TTC549 (cell line): ENCODE measurements around the gene KIF22.
"Not testable (repeated sequence)": the region's sequence is repeated elsewhere in the genome, so short reads cannot be mapped to it uniquely, and the experiment has no call there.

Source experiments
- FAIRE-seq: peaks from 2 replicates; lab custom pipeline; 2012; peaks lifted over from hg19 to GRCh38; lab: Jason Lieb, UNC

KIF22 gene

GRCh38 chr16:29790183-29790948, at the start of gene KIF22:
Gene KIF22, plus strand, starts transcription at chr16:29790751. Its CDS starts 9 bp downstream, at chr16:29790760.
- FAIRE-seq = peak; percentile 41

DNA sequence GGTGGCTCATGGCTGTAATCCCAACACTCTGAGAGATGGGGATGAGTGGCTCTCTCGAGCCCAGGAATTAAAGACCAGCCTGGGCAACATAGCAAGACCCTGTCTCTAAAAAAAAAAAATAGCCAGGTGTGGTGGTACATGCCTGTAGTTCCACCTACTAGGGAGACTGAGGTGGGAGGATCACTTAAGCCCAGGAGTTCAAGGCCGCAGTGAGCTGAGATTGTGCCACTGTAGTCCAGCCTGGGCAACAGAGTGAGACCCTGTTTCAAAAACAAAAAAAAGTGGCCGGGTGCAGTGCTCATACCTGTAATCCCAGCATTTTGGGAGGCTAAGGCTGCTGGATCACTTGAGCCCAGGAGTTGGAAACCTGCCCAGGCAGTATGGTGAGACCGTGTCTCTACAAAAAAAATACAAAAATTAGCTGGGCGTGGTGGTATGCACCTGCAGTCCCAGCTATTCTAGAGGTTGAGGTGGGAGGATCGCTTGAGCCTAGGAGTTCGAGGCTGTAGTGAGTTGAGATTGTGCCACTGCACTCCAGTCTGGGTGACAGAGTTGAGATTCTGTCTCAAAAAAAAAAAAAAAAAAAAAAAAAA, 47.8 kb upstream of the KIF22 start:
- FAIRE-seq = no peak

DNA sequence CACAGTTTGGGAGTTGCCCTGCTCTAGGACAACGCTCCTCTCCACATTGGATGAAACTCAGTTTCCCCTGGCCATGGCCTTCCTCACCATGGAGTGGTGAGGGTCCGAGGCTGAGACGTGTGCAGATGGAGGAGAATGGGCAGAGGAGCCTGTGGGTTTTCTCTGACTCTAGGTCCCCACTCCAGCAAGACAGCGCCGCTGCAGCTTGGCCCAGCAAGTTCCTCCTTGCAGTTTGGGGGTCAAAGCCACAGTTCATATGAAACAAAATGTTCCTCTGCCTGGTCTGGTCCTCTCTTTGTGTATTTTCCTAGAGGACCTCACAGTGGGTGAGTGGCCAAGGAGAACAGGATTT, 47.1 kb upstream of the KIF22 start:
- no peak for FAIRE-seq

GRCh38 chr16:29743827-29744531, 46.6 kb upstream of the KIF22 start:
- no peak for FAIRE-seq

DNA sequence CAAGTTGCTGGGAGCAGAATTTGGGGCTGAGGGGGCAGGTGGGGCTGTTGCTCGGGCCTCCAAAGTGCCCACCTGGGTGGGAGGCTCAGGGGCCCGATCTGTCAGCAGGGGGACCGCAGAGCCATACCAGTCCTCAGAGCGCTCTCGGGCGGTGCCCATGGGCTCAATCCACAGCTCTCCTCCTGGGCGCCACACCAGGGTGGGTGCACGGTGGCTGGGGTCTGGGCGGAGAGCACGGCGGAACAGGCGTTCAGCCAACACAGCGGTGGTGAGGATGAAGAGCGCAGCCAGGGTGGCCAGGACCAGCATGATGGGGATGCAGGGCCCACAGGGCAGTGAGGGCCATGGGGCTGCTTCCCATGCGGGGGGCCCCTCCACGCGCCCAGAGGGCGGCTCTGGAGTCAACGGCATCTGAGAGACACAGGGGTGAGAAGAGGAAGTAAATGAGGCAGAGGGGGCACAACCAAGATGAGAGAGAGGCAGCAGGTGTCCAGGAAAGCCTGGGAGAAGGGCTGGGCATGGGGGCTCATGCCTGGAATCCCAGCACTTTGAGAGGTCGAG, 45.9 kb upstream of the KIF22 start:
- no peak for FAIRE-seq

DNA sequence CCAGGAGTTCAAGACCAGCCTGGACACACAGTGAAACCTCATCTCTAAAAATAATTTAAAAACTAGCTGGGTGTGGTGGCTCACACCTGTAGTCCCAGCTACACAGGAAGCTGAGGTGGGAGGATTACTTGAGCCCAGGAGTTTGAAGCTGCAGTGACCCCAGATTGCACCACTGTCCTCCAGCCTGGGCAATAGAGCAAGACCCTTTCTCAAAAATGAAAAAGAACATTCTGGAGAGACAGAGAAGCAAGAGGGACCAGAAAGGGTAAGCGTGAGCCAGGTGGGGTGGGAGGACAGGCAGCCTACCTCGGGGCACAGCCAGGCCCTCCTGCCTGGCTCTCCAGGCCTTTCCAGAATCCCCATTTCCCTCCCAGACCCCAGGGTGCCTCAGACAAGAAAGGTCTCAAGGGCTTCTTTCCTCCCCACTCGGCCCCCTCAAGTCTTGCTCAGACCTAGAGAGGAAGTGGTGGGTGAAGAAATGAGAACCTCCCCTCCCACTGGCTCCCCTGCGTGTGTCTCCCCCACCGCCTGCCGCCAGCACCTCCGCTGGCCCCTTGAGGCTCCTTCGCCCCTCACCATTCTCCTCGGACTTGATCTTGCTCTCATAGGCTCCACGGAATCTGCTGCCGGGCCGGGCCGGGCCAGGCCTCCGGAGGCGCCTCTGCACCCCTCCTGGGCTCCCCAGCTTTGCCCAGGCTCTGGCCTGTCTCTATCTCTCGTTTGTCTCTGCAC, 45.3 kb upstream of the KIF22 start:
- FAIRE-seq = no peak

GRCh38 chr16:29745853-29746345, 44.7 kb upstream of the KIF22 start, which contains the start of gene C16orf54:
Gene C16orf54, minus strand, starts transcription at chr16:29745990. Its CDS starts 1,039 bp downstream, at chr16:29744951.
- FAIRE-seq = no peak

GRCh38 chr16:29746518-29746917, 44.0 kb upstream of the KIF22 start:
- FAIRE-seq = not testable (repeated sequence)

- FAIRE-seq = no peak
Observed at GRCh38 chr16:29747947-29748759, 42.4 kb upstream of the KIF22 start.

- FAIRE-seq = not testable (repeated sequence)
Observed at GRCh38 chr16:29748760-29749149, 41.8 kb upstream of the KIF22 start.

- FAIRE-seq = no peak
Observed at GRCh38 chr16:29753516-29753915, 37.0 kb upstream of the KIF22 start.

DNA sequence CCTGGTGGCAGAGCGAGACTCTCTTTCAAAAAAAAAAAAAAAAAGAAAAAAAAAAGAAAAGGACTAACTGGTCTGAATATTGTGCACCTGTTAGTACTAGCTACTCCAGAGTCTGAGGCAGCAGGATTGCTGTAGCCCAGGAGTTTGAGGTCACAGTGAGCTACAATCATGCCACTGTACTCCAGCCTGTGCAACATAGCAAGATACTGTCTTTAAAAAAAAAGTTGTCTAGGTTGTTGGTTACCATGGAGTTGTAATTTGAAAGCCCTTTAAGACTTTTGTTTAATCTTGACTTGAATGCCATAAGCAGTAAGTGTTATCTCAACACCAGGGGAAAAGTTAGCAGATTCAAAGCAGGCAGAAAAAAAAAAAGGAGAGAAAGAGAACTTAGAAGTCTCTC, 33.9 kb upstream of the KIF22 start:
- FAIRE-seq = no peak

- not testable (repeated sequence) for FAIRE-seq
Observed at GRCh38 chr16:29757086-29757485, 33.5 kb upstream of the KIF22 start.

GRCh38 chr16:29757950-29758466, 32.5 kb upstream of the KIF22 start:
- FAIRE-seq = no peak

DNA sequence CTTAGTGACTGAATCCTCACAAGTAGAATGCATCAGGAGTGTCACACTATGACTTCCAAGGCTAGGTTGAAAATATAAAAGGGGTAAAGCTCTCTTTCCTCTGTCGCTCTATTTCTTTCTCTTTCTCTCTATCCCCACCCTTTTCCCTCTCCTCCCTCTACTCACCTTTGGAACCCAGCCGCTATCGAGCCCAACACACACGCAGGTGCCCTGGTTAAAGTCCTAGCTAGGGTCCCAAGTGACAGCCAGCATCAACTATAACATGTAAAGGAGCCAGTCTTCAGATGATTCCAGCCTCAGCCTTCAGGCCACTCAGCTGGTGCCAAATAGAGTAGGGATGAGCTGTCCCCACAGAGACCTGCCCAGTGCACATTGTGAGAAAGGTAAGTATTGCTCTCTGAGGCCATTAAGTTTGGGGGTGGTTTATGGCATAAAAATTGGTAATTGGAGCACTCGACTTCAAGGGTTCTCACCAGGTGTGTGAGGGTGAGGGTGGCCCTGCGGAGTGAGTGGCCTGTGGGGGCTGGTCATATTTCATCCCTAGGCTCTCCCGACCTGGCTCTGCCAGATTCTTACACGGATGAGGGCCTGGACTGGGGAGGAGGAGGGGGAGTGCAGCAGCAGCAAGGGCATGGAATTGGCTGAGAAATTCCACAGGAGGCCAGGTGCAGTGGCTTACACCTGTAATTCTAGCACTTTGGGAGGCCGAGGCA, 29.8 kb upstream of the KIF22 start:
- FAIRE-seq = no peak

DNA sequence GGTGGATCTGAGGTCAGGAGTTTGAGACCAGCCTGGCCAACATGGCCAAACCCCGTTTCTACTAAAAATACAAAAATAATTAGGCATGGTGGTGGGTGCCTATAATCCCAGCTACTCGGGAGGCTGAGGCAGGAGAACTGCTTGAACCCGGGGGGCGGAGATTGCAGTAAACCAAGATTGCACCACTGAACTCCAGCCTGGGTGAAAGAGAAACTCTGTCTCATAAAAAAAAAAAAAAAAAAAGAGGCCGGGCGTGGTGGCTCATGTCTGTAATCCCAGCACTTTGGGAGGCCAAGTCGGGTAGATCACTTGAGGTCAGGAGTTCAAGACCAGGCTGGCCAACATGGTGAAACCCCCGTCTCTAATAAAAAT, 29.3 kb upstream of the KIF22 start:
- not testable (repeated sequence) for FAIRE-seq

GRCh38 chr16:29761882-29762281, 28.7 kb upstream of the KIF22 start:
- FAIRE-seq = no peak

GRCh38 chr16:29763326-29763725, 27.2 kb upstream of the KIF22 start:
- FAIRE-seq = no peak

GRCh38 chr16:29765167-29766032, 25.2 kb upstream of the KIF22 start:
- no peak for FAIRE-seq
